ENCODE measurements around the gene EPHA3. TPM values are rescaled to one million over a fixed set of nuclear protein-coding genes. Genes with fewer than 3 reads are reported as not detected.

The EPHA3 gene
- total RNA-seq, 2 donors from 2014 or later = 3.5 to 10.2 TPM

DNA sequence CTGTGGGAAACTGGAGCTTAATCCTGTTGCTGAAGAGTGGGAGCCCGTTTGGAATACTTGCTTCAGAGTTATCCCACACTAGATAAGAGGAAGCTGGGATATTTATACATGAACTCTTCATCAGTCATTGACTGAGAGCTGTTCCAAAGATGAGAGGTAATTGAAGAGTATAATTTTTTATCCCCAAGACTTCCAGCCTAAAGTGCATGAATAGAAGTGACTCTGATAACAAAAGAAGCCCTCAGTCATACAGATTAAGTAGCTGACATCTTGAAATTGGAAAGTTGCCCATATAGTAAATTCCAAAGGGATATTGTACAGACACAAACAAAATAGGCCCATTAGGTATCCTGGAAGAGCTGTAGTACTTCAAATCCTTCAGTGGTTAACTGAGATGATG lies 268.0 kb downstream of the EPHA3 start:
- TF ChIP-seq, protein P1, sequence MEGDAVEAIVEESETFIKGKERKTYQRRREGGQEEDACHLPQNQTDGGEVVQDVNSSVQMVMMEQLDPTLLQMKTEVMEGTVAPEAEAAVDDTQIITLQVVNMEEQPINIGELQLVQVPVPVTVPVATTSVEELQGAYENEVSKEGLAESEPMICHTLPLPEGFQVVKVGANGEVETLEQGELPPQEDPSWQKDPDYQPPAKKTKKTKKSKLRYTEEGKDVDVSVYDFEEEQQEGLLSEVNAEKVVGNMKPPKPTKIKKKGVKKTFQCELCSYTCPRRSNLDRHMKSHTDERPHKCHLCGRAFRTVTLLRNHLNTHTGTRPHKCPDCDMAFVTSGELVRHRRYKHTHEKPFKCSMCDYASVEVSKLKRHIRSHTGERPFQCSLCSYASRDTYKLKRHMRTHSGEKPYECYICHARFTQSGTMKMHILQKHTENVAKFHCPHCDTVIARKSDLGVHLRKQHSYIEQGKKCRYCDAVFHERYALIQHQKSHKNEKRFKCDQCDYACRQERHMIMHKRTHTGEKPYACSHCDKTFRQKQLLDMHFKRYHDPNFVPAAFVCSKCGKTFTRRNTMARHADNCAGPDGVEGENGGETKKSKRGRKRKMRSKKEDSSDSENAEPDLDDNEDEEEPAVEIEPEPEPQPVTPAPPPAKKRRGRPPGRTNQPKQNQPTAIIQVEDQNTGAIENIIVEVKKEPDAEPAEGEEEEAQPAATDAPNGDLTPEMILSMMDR (IDR thresholded peaks at IDR 0.05) = no peak
- no peaks in the 10 kb centered on the region for H3K4me1 ChIP-seq (ENCODE audit: control insufficient read depth in 1 of 2, low read depth in 2 of 2)
- H3K36me3 ChIP-seq = no peaks in the 10 kb centered on the region
- DNase-seq (ENCODE audit: low spot score) = no peak
- no peak overlapping the region for H3K4me3 ChIP-seq
- H3K27me3 ChIP-seq (replicated peaks; ENCODE audit: insufficient read depth) = no peaks in the 10 kb centered on the region
- no peak overlapping the region for H3K27ac ChIP-seq
- ATAC-seq (ENCODE audit: insufficient number of reproducible peaks, low FRiP score, low read depth) = no peak
- no peaks in the 10 kb centered on the region for H3K9me3 ChIP-seq

DNA sequence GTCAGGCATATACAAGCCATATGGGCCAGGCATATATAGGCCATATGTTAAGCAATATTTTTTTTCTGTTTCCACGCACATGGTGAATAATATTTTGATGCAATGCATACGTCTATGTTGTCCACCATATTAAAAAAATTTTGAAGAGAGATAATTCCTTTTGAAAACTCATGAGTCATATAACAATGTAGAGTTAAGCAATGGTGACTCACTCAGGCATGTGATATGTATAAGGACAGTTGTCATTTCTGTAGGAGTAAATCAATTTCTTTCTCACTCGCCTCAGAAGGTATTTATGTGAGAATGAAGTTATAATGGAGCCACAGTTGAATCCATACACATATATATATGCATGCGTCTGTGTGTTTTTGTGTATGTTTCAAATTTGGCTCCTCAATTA lies 272.6 kb downstream of the EPHA3 start:
- Histone ChIP-seq H3K4me1 (ENCODE audit: control insufficient read depth in 1 of 2, low read depth in 2 of 2) (no peaks in the 10 kb centered on the region), H3K9me3 (no peaks in the 10 kb centered on the region), H3K27me3 (replicated peaks; ENCODE audit: insufficient read depth) (no peaks in the 10 kb centered on the region), H3K27ac (no peak overlapping the region), H3K4me3 (no peak overlapping the region), H3K36me3 (no peaks in the 10 kb centered on the region)
- ATAC-seq (ENCODE audit: insufficient number of reproducible peaks, low FRiP score, low read depth) (no peak), DNase-seq (ENCODE audit: low spot score) (no peak)
- TF ChIP-seq, protein P1 (IDR thresholded peaks at IDR 0.05) = no peak

DNA sequence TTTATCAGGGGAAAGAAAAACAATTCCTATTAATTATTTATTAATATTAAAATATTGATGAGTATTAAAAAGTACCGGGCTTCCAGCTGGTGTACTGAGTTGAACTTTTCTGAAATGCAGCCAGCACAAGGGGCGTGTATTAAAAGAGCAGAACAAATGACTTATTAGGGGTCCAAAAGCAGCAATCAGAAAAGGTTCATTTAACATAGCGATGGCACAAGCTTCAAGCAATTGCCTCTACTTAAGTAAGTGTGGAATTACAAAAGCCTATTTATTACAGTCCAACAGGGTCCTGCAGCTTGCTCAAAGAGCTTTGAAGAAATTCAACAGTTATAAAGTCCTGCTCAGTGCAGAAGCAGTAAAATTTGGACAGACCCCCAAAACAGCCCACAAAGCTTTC lies 285.6 kb downstream of the EPHA3 start:
- Histone ChIP-seq H3K27me3 (replicated peaks; ENCODE audit: insufficient read depth) (no peaks in the 10 kb centered on the region), H3K9me3 (no peaks in the 10 kb centered on the region), H3K4me3 (no peak overlapping the region), H3K27ac (no peak overlapping the region), H3K4me1 (ENCODE audit: control insufficient read depth in 1 of 2, low read depth in 2 of 2) (no peaks in the 10 kb centered on the region), H3K36me3 (no peaks in the 10 kb centered on the region)
- ATAC-seq (ENCODE audit: insufficient number of reproducible peaks, low FRiP score, low read depth) (no peak), DNase-seq (ENCODE audit: low spot score) (no peak)
- TF ChIP-seq, protein P1 (IDR thresholded peaks at IDR 0.05) = no peak

DNA sequence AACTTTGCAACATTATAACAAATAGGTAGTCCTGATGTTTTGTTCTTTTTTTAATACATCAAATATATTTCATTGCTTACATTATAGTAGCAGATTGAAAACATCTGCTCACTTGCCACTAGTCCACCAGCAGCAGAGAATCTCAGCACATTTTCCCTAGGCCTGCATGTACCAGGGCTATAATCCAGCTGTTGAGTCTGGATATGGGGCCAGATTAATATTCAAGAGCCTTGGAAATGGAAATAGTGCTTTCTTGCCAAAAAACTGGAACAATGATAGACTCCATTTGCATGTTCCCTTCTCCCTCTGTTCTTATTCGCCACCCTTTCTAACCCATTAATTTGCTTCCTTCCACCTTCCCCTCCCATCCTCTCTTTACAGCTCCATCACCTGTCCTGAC lies 288.0 kb downstream of the EPHA3 start:
- Histone ChIP-seq H3K36me3 (no peaks in the 10 kb centered on the region), H3K9me3 (no peaks in the 10 kb centered on the region), H3K4me3 (no peak overlapping the region), H3K27me3 (replicated peaks; ENCODE audit: insufficient read depth) (no peaks in the 10 kb centered on the region), H3K4me1 (ENCODE audit: control insufficient read depth in 1 of 2, low read depth in 2 of 2) (no peaks in the 10 kb centered on the region), H3K27ac (no peak overlapping the region)
- DNase-seq (ENCODE audit: low spot score) = no peak
- ATAC-seq (ENCODE audit: insufficient number of reproducible peaks, low FRiP score, low read depth) = no peak
- TF ChIP-seq, protein P1 (IDR thresholded peaks at IDR 0.05) = no peak

DNA sequence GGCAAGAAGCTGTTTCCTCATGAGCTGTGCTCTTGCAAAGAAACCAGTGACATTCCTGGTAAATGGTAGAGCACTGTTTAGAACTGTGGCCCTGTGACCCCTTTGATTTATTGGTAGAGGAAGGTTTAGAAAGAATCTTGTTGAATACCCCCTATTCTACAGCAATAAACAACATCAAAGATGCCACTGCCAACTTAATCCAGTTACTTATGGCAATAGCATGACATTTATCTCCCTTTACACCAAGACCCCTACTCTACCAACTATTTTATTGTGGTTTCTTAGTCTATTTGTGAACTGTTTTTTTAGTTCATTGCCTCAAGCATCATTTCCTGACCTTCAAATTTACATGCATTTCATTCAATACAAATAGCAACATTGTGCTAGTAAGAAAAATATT lies 288.6 kb downstream of the EPHA3 start:
- TF ChIP-seq, protein P1 (IDR thresholded peaks at IDR 0.05) = no peak
- H3K9me3 ChIP-seq = no peaks in the 10 kb centered on the region
- H3K36me3 ChIP-seq = no peaks in the 10 kb centered on the region
- no peak for DNase-seq (ENCODE audit: low spot score)
- ATAC-seq (ENCODE audit: insufficient number of reproducible peaks, low FRiP score, low read depth) = no peak
- H3K4me1 ChIP-seq (ENCODE audit: control insufficient read depth in 1 of 2, low read depth in 2 of 2) = no peaks in the 10 kb centered on the region
- H3K27me3 ChIP-seq (replicated peaks; ENCODE audit: insufficient read depth) = no peaks in the 10 kb centered on the region
- H3K27ac ChIP-seq = no peak overlapping the region
- H3K4me3 ChIP-seq = no peak overlapping the region

Data from thoracic aorta (tissue), 2 donors.